Trophoblast cell (in vitro differentiated cells and primary cell): ENCODE data around the gene MEF2D.

Source experiments
- DNase-seq, 2 donors: peaks; one replicate each; pipeline ENCODE4 v3.0.0-alpha.2; 2016
- H2AFZ ChIP-seq: 2 replicates; pipeline ENCODE4 v1.6.1; 2013; ENCODE audit warnings: low read length, moderate library complexity, mild to moderate bottlenecking; ENCODE audit not compliant: insufficient read depth, poor library complexity
- H2AK5ac ChIP-seq: 2 replicates; pipeline ENCODE4 v1.6.1; 2013; ENCODE audit warnings: mild to moderate bottlenecking, low read length
- H2BK120ac ChIP-seq: 2 replicates; pipeline ENCODE4 v1.6.1; 2013; ENCODE audit warnings: low read length, mild to moderate bottlenecking, moderate library complexity; ENCODE audit not compliant: insufficient read depth, poor library complexity
- H2BK12ac ChIP-seq: 2 replicates; pipeline ENCODE4 v1.6.1; 2013; ENCODE audit warnings: mild to moderate bottlenecking, low read length, moderate library complexity
- H2BK5ac ChIP-seq: 2 replicates; pipeline ENCODE4 v1.6.1; 2013; ENCODE audit warnings: low read length, low read depth, moderate library complexity, mild to moderate bottlenecking; ENCODE audit not compliant: poor library complexity
- H3K14ac ChIP-seq: 2 replicates; pipeline ENCODE4 v1.6.1; 2013; ENCODE audit warnings: mild to moderate bottlenecking, low read length
- H3K18ac ChIP-seq: 2 replicates; pipeline ENCODE4 v1.6.1; 2013; ENCODE audit warnings: mild to moderate bottlenecking, low read length
- H3K23ac ChIP-seq: 2 replicates; pipeline ENCODE4 v1.6.1; 2013; ENCODE audit warnings: low read length
- H3K27ac ChIP-seq: 2 replicates; pipeline ENCODE4 v1.5.1; 2013; ENCODE audit warnings: low read depth, mild to moderate bottlenecking, inconsistent platforms, low read length, moderate library complexity
- H3K27me3 ChIP-seq: 2 replicates; pipeline ENCODE4 v1.6.1; 2013; ENCODE audit warnings: inconsistent platforms, mild to moderate bottlenecking, low read length, moderate library complexity; ENCODE audit not compliant: insufficient read depth
- H3K36me3 ChIP-seq, 2 experiments: 1 replicate in 1 of 2; 2 replicates in 1 of 2; pipeline ENCODE4 v1.6.1; 2013; ENCODE audit warnings: low read length in 2 of 2, mild to moderate bottlenecking in 2 of 2, moderate library complexity in 1 of 2; ENCODE audit not compliant: insufficient read depth in 2 of 2, control insufficient read depth in 1 of 2
- H3K4ac ChIP-seq: 2 replicates; pipeline ENCODE4 v1.6.1; 2013; ENCODE audit warnings: low read depth, mild to moderate bottlenecking, low read length, moderate library complexity
- H3K4me1 ChIP-seq, 2 experiments: 1 replicate in 1 of 2; 2 replicates in 1 of 2; pipeline ENCODE4 v1.6.1; 2013; ENCODE audit warnings: low read length in 2 of 2, mild to moderate bottlenecking in 2 of 2, moderate library complexity in 1 of 2; ENCODE audit not compliant: insufficient read depth in 2 of 2, control insufficient read depth in 1 of 2
- H3K4me2 ChIP-seq: 2 replicates; pipeline ENCODE4 v1.6.1; 2013; ENCODE audit warnings: inconsistent platforms, mild to moderate bottlenecking, low read length, moderate library complexity
- H3K4me3 ChIP-seq: 2 replicates; pipeline ENCODE4 v1.5.1; 2013; ENCODE audit warnings: mild to moderate bottlenecking, low read depth, low read length, inconsistent platforms
- H3K79me1 ChIP-seq: one replicate; pipeline ENCODE4 v1.6.1; 2013; ENCODE audit warnings: low read length
- H3K79me2 ChIP-seq: 2 replicates; pipeline ENCODE4 v1.6.1; 2013; ENCODE audit warnings: low read length, mild to moderate bottlenecking; ENCODE audit not compliant: control insufficient read depth, insufficient read depth, poor library complexity
- H3K9ac ChIP-seq: 2 replicates; pipeline ENCODE4 v1.6.1; 2013; ENCODE audit warnings: mild to moderate bottlenecking, low read length
- H3K9me3 ChIP-seq: 2 replicates; pipeline ENCODE4 v1.6.1; 2013; ENCODE audit warnings: low read depth, mild to moderate bottlenecking, control low read depth, inconsistent platforms, low read length; ENCODE audit not compliant: insufficient read depth
- H4K12ac ChIP-seq: 2 replicates; pipeline ENCODE4 v1.6.1; 2013; ENCODE audit warnings: low read depth, mild to moderate bottlenecking, low read length, moderate library complexity
- H4K8ac ChIP-seq: 2 replicates; pipeline ENCODE4 v1.6.1; 2013; ENCODE audit warnings: low read depth, mild to moderate bottlenecking, low read length, moderate library complexity
- H4K91ac ChIP-seq: one replicate; pipeline ENCODE4 v1.6.1; 2013; ENCODE audit warnings: low read depth, mild to moderate bottlenecking, low read length, moderate library complexity
- WGBS: extraction: QIAGEN DNeasy Blood & Tissue Kit; methylation state at CpG from one replicate; pipeline ENCODE4 v1.1.7; 2013; ENCODE audit warnings: missing lambda C conversion rate; ENCODE audit not compliant: insufficient read length, insufficient coverage; ENCODE audit errors: extremely low coverage; 5-methylcytosine and 5-hydroxymethylcytosine counted together

The MEF2D gene

DNA sequence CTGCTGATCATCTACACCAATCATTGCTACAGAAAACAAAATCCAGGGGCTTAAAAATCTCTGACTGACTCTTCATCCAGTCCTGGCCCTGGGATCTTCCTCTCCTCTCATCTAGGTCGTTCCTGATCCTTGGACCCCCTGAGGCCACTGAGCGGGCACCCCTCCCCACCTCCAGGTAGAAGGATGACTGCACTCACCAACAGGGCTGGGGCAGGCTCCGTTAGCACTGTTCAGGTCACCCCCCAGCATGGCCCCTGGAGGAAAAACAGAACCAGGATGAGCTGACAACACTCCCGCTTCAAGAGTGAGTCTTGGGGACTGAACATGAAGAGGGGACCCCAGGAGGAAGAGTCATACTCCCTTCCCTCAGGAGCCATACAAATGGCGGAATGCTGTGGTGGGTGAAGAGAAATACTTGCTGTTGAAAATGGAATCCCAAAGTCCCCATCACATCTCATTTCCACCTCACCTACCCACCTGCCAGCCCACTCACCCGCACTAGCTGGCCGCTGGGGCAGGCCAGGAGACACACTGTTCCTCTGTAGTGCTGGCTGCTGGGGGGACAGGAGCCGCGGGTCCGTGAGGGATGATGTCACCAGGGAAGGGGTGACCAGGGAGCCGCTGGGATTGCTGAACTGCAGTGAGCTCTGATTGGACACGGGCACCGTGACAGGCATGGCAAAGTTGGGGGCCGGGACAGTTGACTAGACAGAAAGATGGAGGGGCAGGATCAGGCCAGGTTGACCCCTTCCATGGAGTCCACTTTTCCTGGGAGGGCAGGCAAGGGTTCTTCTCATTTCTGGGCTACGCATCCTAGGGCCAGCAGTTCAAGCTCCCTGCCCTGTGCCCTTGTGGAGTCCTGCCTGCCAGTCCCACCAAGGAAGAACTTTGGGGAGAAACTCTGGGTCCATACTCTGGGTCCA, 21.2 kb downstream of the MEF2D start:
- Histone ChIP-seq H4K8ac (no peak overlapping the region), H3K9ac (no peak overlapping the region), H2AK5ac (no peak overlapping the region), H3K4me2 (no peak overlapping the region), H3K4me1 (peaks cover 3 to 13% of the 10 kb centered on the region in 2 experiments), H2BK5ac (no peak overlapping the region), H3K79me2 (no peaks in the 10 kb centered on the region), H3K36me3 (peaks cover 59 to 77% of the 10 kb centered on the region in 2 experiments), H3K4me3 (no peak overlapping the region), H2AFZ (no peak overlapping the region), H3K79me1 (no peaks in the 10 kb centered on the region), H4K12ac (no peak overlapping the region), H3K23ac (no peak overlapping the region), H3K14ac (no peak overlapping the region), H2BK120ac (no peak overlapping the region), H3K27ac (no peak overlapping the region), H2BK12ac (no peak overlapping the region), H4K91ac (no peak overlapping the region), H3K9me3 (peaks cover 9% of the 10 kb centered on the region), H3K4ac (no peak overlapping the region), H3K18ac (no peak overlapping the region), H3K27me3 (no peaks in the 10 kb centered on the region)
- no CpG with 5 or more reads among the region's 15 CpGs for WGBS
- no peak for DNase-seq

DNA sequence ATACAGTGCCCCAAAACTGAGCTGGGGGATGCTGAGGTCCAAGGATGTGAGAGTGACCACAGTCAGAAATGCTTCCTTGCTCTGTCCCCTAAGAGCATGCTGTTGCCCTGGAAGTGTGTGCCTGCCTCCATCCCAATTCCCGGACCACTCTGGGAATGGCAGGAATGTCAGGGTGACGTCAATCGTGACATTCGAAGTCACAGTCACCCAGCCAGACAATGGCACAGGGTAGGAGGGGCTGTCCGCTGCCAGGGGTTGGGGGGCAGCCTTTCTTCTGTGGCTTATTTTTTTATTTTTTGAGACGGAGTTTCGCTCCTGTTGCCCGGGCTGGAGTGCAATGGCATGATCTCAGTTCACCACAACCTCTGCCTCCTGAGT, 22.3 kb downstream of the MEF2D start:
- no peak overlapping the region for H3K14ac ChIP-seq
- H2AFZ ChIP-seq = no peak overlapping the region
- no peaks in the 10 kb centered on the region for H3K79me1 ChIP-seq
- no peak for DNase-seq
- no peak overlapping the region for H2BK12ac ChIP-seq
- H2BK5ac ChIP-seq = no peak overlapping the region
- H3K27ac ChIP-seq = no peak overlapping the region
- H4K91ac ChIP-seq = no peak overlapping the region
- no peak overlapping the region for H3K18ac ChIP-seq
- no peak overlapping the region for H3K23ac ChIP-seq
- peaks cover 3 to 13% of the 10 kb centered on the region in 2 experiments for H3K4me1 ChIP-seq
- no CpG with 5 or more reads among the region's 8 CpGs for WGBS
- H3K36me3 ChIP-seq = peaks cover 66 to 85% of the 10 kb centered on the region in 2 experiments
- no peak overlapping the region for H4K12ac ChIP-seq
- H3K79me2 ChIP-seq = no peaks in the 10 kb centered on the region
- H2BK120ac ChIP-seq = no peak overlapping the region
- peaks cover 9% of the 10 kb centered on the region for H3K9me3 ChIP-seq
- H4K8ac ChIP-seq = no peak overlapping the region
- H3K27me3 ChIP-seq = no peaks in the 10 kb centered on the region
- no peak overlapping the region for H3K9ac ChIP-seq
- no peak overlapping the region for H3K4me3 ChIP-seq
- H3K4ac ChIP-seq = no peak overlapping the region
- H2AK5ac ChIP-seq = no peak overlapping the region
- H3K4me2 ChIP-seq = no peak overlapping the region

DNA sequence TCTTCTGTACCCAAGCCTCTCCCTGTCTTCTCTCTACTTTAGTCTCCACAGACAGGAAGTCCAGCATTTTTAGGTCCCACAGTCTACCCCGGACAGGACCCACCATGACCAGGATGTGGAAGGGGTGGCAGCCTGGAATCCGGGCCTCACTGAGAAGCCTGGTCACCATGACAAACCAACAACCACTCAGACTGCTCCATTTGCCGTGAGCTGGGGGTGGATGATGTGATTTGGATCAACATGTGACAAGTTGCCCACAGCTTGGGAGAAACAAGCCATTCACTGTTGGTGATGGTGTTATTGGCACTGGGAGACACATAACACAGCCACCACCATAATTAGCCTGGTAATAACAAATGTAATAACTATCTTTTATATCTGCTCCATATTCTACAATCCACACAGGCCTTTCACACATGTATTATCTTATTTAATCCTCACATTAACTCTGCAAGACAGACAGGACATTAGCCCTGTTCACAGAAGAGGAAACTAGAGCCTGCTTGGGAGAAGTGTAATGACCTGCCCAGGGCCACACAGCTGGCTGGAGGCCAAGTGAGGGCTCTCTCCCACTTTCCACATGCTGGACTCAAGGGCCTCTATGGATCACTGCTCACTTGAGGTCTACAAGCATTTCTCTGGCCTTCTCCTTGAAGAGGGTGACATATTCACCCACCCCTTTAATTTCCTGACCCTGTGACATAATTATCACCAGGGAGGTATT, 22.9 kb downstream of the MEF2D start:
- no peak overlapping the region for H3K23ac ChIP-seq
- no peaks in the 10 kb centered on the region for H3K79me2 ChIP-seq
- no peak overlapping the region for H2BK12ac ChIP-seq
- H3K4me1 ChIP-seq = peaks cover 3 to 13% of the 10 kb centered on the region in 2 experiments
- no peak overlapping the region for H2AFZ ChIP-seq
- no peak overlapping the region for H3K4me2 ChIP-seq
- H3K9ac ChIP-seq = no peak overlapping the region
- H2AK5ac ChIP-seq = no peak overlapping the region
- H4K91ac ChIP-seq = no peak overlapping the region
- no peak overlapping the region for H4K12ac ChIP-seq
- no peak overlapping the region for H2BK5ac ChIP-seq
- peaks cover 65 to 82% of the 10 kb centered on the region in 2 experiments for H3K36me3 ChIP-seq
- no peaks in the 10 kb centered on the region for H3K27me3 ChIP-seq
- WGBS = no CpG with 5 or more reads among the region's 3 CpGs
- no peak overlapping the region for H3K18ac ChIP-seq
- DNase-seq = no peak
- H3K14ac ChIP-seq = no peak overlapping the region
- H4K8ac ChIP-seq = no peak overlapping the region
- peaks cover 9% of the 10 kb centered on the region for H3K9me3 ChIP-seq
- H2BK120ac ChIP-seq = no peak overlapping the region
- H3K27ac ChIP-seq = no peak overlapping the region
- H3K4me3 ChIP-seq = no peak overlapping the region
- no peak overlapping the region for H3K4ac ChIP-seq
- H3K79me1 ChIP-seq = no peaks in the 10 kb centered on the region

DNA sequence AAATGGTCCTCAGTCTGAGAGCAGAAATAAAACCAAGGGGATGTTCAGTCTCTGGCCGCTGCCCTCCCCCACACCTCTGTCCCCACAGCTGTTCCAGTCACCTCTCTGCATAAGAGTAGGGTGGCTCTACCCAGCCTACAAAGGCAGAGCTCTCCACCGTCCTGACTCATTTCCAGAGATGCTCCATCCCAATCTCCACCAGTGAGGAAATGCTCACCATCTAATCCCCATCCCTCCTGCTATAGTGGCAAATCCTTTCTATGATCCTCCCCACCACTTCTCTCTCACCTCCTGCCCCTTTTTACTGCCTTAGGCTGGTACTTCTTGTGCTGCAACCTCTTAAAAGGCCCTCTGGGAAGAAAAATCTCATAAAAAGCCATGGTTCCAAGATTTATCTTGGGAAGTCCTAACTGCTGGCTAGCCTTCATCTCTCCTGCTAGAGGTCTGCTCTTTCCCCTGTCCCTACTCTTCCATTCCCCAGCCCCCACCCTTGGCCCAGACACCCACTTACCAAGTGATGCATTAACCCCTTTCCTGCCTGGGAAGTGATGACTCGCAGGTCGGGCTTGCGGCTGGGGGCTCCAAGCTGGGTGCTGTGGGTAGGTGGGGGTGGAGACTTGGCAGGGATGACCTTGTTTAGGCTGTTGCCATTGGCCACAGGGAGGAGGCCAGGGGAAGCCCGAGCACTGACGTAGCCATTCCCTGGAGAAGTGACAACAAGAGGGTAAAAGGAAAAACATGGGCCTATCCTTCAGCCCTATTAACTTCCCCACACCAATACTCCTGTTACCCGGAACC, 23.9 kb downstream of the MEF2D start:
- no peaks in the 10 kb centered on the region for H3K79me2 ChIP-seq
- no peak for DNase-seq

More for the DNA sequence above, 23.9 kb downstream of the MEF2D start:
- Histone ChIP-seq H3K9me3 (peaks cover 5% of the 10 kb centered on the region), H3K36me3 (peaks cover 57 to 75% of the 10 kb centered on the region in 2 experiments), H2AFZ (no peak overlapping the region), H4K12ac (no peak overlapping the region), H3K4me3 (no peak overlapping the region), H3K4me2 (no peak overlapping the region), H3K27ac (no peak overlapping the region), H3K4me1 (peaks cover 6 to 20% of the 10 kb centered on the region in 2 experiments), H4K8ac (no peak overlapping the region), H3K4ac (no peak overlapping the region), H3K14ac (no peak overlapping the region), H3K79me1 (no peaks in the 10 kb centered on the region), H4K91ac (no peak overlapping the region), H3K27me3 (no peaks in the 10 kb centered on the region), H2BK12ac (no peak overlapping the region), H3K9ac (no peak overlapping the region), H3K18ac (no peak overlapping the region), H2BK120ac (no peak overlapping the region), H3K23ac (no peak overlapping the region), H2AK5ac (no peak overlapping the region), H2BK5ac (no peak overlapping the region)
- WGBS = no CpG with 5 or more reads among the region's 8 CpGs
